Activated CD4-positive, alpha-beta T cell treated with anti-CD3 and anti-CD28 coated beads for 4 hours (primary cell): ENCODE results near the gene GUK1.
A peak's percentile ranks its signal among the peaks of the same experiment; 100 is the strongest.
"Not testable (repeated sequence)": the region's sequence is repeated elsewhere in the genome, so short reads cannot be mapped to it uniquely, and the experiment has no call there.

Experiments
- DNase-seq, 2 donors: peaks; one replicate each; pipeline ENCODE4 v3.0.0-alpha.2; 2020

The GUK1 gene

DNA sequence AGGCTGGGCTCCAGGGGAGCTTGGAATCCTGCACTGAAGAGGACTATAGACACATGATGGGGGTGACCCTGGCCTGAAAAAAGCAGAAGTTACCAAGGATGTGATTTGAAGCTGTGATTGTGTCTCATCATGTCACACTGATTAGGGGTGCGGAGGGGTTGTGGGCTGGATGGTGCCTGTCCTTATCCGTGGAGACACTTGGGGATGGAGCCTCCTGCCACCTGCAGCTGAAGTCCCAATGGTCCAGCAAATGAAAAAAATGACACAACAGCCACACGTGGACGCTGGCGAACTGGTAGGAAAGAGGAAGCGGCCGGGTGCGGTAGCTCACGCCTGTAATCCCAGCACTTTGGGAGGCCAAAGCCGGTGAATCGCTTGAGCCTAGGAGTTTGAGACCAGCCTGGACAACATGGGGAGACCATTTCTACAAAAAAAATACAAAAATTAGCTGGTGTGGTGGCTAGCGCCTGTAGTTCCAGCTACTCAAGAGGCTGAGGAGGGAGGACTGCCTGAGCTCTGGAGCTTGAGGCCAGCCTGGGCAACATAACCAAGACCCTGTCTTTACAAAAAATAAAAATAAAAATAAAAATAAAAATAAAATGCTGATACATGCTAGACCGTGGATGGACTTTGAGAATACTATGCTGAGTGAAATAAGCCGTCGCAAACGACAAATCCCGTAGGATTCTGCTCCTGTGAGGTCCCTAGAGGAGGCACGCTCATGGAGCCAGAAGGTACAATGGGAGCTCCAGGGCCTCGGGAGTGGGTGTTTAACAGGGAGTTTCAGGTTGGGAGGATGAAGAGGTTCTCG lies 24.7 kb downstream of the GUK1 start:
- DNase-seq: no peak

DNA sequence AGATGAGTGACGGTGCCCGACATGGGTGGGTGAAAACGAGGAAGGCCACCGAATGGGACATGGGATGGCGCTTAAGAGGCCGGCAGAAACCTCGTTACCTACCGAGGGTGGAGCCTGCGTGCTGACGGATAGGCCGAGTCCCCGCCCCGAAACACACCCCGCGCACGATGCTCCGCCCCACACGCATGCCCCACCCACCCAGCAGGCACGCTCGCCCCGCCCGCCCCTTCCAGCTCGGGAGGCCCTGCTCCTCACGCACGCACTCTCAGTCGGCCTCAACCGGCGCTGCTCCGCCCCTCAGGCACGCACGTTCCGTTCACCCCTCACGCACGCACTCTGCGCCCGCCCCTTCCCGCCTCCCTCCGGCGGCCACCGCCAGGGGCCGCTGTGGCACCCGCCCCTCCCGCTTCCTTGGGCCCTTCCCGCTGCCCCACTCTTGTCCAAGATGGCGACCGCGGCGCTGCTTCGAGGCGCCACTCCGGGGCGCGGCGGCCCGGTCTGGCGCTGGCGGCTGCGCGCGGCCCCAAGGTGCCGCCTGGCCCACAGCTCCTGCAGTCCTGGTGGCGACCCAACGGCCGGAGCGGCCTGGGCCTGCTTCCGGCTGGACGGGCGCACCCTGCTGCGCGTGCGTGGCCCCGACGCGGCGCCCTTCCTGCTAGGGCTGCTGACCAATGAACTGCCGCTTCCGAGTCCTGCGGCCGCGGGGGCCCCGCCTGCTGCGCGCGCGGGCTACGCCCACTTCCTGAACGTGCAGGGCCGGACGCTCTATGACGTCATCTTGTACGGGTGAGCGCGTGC lies 25.5 kb downstream of the GUK1 start, which contains the start of gene IBA57:
IBA57 (plus strand) TSS at position 433 of the 798 bp plus-strand sequence; CDS start at position 446, 13 bp downstream.
- peak; percentile 99 to 100 for DNase-seq

DNA sequence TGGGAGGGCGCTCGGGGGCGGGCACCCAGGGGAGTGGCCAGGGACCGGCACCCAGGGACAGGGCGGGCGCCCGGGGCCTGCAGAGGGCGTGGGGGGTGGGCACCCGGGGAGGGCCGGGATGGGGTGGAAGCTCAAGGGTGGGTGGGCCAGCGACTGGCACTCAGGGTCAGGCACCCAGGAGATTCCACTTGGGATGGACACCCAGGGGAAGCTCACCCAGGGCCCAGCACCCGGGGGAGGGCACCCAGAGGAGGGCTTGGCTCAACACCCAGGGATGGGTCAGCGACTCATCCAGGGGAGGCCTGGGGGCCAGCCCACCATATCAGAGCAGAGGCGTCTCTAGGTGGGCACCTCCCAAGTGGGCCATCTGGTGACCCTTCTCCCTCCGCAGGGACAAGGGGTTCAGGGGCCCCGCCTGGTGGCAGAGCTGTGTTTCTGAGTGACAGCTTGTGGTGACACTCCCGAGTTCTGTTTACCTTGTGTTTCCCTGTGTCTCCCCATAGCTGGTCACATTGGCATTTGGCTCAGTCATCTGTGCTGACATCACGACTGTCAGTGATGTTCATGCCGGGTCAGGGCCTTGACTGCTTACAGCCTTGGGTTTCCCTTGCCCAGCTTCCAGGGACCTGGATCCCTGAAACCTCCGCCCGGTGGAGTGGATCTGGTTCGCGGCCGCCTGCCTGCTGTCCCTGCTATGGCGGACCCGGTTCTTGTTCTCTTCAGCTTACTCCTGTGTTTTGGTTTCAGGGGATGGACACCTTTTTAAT lies 26.3 kb downstream of the GUK1 start:
- peak; percentile 55 to 58 for DNase-seq

DNA sequence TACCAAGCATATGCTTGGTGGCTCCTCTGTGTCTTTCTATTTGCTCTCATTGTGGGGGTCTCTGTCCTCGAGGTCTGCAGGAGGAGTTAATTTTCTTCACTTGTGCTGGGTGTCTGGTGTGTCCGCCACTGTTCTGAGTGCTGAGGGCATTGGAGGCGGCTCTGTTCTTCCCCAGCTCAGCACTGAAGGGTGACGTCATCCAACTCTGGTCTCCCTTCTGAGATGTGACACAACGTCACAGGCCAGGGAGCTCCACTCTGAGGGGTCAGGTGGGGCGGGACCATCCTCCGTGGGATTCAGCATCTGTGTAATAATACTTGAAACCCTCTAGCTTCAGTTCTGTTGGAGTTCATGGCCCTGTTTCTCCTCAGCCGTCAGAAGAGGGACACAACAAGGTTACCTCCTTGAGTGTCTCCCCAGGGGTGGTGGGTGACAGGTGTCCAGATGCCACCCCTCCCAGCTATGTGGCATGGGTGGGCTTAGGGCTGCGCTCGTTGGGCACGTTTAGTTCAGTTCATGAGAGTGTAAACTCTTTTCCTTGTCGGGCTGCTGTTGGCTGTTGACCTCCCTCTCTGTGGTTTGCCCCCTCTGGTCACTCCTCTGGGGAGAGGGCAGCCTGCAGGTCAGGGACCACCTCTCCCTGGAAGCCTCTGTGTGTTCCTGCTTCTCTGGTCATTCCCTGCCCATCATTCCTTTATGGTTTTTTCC lies 28.6 kb downstream of the GUK1 start:
- DNase-seq: no peak

DNA sequence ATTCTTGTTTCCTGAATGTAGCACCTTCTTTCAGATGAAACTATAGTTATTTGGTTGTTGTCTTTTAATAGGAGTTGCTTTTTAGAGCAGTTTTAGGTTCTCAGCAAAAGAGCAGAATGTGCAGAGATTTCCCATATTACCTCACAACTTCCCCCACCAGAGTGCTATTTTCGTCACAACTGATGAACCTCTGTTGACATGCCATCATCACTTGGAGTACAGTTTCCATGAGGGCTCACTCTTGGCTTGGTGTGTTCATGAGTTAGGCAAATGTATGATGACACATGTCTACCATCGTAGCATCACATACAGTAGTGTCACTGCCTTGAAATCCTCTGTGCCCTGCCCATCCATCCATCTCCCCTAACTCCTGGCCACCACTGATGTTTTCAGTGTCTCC lies 29.3 kb downstream of the GUK1 start:
- no peak for DNase-seq

DNA sequence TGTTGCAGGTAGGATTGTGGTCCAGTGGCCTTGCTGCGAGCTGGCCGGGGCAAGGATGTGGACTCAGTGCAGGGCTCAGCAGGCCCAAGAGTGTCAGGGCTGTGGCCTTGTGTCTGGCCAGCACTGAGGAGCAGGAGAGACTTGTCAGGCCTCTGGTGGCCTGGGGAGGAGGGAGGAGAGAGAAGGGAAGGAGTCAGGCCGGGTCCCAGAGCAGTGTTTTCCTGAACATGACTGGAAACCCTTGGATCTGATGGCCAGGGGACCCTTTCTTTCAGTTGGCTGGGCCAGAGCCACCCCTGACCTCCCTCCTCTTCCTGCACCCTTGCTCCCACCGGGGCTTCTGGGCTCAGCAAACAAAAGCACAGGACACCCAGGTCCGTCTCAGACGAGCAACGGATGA lies 30.6 kb downstream of the GUK1 start:
- DNase-seq: no peak

DNA sequence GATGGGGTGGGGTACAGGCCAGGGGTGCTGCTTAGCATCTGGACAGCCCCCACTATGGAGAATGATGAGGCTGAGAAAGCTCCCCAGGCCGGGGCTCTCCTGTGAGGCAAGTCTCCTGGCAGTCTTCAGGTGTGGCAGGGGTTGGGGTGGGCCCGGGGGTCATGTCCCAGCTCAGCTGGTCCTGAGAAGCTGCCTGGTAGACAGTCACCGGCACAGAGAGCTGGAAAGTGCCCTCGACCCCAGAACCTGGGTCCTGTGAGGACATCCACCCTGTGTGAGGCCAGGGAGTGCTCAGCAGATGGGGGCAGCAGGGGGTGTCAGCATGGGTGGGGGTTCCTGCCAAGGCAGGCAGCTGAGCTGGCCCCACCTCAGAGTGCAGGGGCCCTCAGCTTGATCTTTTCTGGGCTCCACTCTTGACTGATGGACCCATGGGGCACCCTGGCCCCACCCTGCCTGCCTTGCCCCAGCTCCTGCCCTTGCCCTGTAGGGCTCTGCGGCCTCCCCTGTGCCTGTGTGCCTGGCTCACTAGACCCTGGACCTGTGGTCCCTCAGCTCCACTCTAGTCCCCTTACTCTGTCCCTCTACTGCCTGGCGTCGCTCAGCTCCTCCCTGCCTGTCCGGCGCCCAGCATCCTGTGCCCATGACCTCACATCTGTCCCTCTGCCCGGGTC lies 31.3 kb downstream of the GUK1 start:
- no peak for DNase-seq

DNA sequence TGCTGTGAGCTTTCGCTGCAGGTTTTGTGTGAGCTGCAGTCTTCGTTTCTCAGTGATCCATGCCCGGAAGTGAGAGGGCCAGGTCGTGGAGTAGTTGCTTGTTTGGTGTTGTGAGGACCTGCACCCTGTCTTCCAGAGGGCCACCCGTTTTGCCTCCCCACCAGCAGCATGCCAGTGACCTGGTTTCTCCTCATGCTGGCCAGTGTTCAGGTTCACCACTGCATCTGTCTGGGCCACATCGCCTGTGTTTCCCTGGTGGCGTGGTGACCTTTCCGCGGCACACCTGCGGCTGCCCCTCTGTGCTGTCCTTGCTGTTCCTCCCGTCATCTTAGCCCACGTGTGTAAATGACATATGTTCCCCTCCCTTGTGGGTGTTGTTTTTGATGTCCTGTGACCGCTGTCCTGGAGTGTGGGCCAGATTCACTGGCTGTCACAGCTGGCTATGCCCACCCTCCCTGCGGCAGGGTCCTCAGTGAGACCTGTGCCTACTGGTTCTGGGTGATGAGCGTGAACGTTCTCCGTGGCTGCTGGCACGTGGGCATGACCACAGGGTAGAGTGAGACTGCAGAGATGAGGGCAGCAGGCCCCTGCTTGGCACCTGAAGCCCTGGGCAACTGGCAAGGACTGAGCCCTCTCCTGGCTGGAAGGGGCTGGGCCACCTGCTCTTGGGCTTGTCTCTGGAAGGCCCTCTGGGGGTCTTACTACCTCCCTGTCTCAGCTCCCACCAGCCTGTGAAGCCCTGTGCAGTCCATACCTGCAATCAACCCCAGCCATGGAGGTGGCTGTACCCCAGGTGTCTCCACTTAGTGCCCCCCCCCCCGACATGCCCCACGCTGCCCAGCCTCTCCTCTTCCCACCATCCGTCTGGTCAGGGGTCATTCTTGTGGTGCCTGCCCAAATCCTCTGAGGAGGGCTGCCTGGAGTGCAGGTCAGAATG lies 32.8 kb downstream of the GUK1 start:
- DNase-seq: no peak

DNA sequence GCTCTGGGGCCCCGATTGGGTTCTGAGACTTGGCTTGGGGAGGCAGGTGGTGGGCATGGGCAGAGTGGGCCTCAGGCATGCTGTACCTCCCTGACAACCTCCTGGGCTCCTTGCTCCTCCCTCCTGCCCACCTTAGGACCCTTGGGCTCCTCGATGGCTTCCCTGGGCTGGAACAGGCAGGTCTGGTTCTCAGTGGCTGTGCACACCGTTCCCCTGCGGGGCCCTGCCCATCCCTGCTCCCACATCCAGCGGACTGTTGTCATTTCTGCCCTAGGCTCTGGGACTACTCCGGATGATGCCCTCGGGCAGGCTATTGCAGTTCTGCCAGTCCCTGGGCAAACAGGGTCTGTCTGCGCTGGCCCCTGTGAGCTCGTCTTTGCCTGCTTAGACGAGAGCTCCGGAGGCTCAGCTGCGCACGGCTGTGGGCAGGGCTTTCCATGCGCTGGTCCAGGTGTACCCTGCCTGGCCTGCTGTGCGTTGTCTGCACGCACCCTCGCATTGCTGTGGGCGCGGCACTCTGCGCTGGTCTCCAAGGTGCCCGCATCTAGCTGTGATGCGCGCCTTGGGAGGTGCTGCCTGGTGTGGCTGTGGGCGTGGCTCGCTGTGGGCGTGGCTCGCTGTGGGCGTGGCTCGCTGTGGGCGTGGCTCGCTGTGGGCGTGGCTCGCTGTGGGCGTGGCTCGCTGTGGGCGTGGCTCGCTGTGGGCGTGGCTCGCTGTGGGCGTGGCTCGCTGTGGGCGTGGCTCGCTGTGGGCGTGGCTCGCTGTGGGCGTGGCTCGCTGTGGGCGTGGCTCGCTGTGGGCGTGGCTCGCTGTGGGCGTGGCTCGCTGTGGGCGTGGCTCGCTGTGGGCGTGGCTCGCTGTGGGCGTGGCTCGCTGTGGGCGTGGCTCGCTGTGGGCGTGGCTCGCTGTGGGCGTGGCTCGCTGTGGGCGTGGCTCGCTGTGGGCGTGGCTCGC lies 33.7 kb downstream of the GUK1 start:
- not testable (repeated sequence) for DNase-seq

DNA sequence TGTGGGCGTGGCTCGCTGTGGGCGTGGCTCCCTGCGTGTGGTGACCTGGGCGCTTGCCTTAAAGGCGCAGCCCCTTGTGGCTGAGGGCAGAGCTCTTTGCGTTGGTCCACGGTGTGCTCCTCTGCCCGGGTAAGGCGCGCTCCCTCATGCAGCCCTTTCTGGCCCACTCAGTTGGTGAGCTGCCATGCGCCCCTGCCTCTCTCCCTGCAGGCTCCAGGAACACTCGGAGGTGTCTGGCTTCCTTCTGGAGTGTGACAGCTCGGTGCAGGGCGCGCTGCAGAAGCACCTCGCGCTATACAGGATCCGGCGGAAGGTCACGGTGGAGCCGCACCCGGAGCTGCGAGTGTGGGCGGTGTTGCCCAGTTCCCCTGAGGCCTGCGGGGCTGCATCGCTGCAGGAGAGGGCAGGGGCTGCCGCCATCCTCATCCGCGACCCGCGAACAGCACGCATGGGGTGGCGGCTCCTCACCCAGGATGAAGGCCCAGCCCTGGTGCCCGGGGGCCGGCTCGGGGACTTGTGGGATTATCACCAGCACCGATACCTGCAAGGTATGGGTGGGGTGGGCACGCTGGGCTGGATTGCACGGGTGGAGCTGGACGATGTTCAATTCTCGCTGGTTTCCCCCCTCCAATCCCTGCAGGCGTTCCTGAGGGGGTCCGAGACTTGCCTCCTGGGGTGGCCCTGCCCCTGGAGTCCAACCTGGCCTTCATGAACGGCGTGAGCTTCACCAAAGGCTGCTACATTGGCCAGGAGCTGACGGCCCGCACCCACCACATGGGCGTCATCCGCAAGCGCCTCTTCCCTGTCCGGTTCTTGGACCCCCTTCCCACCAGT lies 34.6 kb downstream of the GUK1 start:
- DNase-seq: no peak

DNA sequence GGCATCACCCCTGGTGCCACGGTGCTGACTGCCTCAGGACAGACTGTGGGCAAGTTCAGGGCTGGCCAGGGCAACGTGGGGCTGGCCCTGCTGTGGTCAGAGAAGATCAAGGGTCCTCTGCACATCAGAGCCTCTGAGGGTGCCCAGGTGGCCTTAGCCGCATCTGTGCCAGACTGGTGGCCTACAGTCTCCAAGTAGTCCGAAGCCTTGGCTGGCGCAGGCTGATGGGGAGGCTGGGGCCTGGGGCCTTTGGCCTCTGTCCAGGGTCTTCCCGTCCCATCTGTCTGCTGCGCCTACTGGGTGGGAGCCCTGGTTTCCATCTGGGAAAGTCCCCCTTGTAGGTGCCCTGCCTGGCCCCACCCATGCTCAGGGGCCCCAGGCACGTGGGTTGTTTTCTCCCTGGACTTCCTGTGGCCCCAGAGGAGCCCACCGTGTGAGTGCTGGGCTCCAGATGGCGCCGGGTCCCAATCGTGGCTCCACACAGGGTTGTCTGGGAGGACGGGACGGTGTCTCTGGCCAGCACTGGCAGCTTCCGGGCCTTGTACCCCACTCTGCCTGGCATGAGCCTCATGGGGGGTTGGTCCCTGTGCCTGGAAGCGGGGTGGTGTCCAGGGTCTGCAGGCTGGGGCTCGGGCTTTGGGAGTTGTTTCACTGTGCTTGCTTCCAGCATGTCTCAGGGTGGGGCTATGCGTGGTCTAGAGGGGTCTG lies 35.4 kb downstream of the GUK1 start:
- DNase-seq: no peak

DNA sequence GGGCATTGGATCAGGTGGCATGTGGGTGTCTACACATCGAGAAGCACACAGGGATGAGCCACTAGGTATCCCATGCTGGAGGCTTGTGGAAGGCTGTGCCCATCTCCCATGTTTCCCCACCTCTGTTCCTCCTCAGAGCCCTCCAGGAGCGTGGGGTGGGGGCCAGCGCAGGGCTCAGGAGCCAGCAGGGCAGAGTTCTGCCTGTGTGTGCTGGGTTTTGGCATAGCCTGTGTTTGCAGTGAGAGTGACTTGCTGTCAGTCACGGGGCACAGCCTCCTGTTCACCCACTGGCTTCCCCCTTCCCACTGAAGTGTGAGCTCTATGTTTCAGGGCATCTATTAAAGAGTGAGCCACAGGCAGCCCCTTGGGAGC lies 35.9 kb downstream of the GUK1 start:
- DNase-seq: no peak

DNA sequence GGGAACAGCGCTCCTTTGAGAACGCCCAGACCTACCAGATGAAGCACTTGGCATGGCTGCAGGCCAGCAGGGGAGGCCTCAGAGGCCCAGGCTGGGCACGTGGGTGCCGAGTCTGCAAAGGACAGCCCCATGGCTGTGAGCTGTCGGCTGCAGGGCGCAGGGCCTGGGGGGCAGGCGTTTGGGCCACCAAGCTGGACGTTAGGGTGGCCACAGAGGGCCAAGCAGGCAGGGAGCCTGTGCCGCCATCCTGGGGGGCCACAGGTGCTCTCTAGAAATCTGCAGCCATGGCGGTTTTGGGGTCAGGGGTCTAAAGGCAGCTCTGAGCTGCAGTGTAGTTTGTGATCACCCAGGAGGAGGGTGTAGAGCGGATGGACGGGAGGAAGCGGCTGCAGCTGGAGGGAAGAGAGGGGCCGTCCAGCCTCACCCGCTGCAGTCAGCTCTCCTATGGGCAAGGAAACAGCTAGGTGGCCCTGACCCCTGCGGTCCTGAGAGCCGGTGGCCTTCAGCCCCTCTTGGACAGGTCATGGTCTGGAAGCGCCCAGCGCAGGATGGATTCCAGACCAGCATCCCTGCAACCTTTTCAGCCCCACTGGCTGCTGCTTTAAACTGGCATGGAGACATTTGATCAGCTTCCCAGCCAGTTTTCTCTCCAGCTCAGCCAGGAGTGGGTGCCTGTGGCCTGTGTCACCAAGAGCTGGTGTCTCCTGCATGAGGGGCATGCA lies 36.5 kb downstream of the GUK1 start:
- DNase-seq: no peak

DNA sequence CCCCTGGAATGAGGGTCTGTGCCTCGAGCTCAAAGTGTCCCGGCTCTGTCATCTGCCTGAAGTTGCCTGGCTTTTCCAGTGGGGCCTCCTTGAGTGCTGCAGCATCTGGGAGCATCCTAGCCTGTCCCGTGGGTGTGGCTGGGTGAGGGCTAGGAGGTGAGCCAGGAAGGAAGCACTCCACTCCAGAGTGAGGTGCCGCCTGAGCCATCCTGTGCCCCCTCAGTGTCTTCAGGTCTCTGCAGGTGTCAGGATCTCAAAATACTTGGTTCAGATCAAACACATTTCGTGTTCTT lies 37.0 kb downstream of the GUK1 start:
- no peak for DNase-seq

DNA sequence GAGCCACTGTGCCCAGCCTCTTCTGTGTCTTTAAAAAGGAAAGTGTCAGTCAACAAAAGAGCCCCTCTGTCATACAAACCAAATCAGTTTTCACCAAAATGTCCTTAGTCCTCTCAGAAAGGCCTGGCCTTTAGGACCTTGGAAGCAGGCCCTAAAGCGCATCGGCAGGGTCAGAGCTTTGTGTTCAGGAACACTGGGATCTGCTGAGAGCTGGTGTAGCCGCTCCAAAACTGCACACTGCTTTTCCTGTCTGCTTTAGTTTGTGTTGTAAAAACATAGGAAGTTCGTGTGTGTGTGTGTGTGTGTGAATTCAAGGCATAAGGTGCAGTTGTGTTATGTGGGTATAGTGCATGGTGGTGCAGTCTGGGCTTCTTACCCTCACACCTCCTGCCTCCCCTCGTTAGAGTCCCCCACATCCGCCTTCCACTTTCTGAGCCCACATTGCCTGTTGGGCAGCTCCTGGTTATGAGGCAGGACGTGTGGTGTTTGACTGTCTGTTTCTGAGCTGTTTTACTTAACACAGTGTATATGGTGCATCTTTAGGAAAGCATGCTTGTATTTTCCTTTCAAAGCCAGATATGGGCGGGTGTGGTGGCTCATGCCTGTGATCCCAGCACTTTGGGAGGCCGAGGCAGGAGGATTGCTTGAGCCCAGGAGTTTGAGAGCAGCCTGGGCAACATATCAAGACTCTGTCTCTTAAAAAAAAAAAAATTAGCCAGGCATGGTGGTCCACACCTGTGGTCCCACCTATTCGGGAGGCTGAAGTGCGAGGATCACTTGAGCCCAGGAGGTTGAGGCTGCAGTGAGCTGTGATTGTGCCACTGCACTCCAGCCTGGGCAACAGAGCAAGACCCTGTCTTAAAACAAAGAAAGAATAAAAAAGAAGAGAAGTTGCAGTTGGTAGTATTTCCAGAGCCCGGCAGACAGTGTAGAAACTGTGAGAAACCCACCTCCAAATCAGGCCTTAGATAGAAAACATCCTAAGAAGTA lies 37.9 kb downstream of the GUK1 start:
- no peak for DNase-seq
